Omental fat pad (tissue), 4 donors: ENCODE results near the gene RPS15. TPM values are rescaled to one million over a fixed set of nuclear protein-coding genes. Genes with fewer than 3 reads are reported as not detected.
"Not testable (repeated sequence)": the region's sequence is repeated elsewhere in the genome, so short reads cannot be mapped to it uniquely, and the experiment has no call there.

Source experiments
- ATAC-seq: fragments of 150-250 bp; one replicate; pipeline ENCODE4 v1.9.1; 2016; ENCODE audit warnings: mild to moderate bottlenecking, moderate library complexity; ENCODE audit not compliant: low FRiP score
- DNase-seq: peaks from one replicate; pipeline ENCODE4 v3.0.0-alpha.2; 2019; ENCODE audit warnings: low spot score
- CTCF ChIP-seq, 3 donors: fragments of 450-650 bp; IDR thresholded peaks; one replicate each; pipeline ENCODE4 v1.5.1; 2016 to 2017; ENCODE audit warnings: antibody characterized with exemption in 3 of 3, mild to moderate bottlenecking in 3 of 3, moderate library complexity in 2 of 3
- total RNA-seq, 4 donors: library from RNA; depleted of rRNA; stranded (reverse); fragments of >200 nt; gene quantifications; one replicate each; pipeline ENCODE4 v1.1.0, GENCODE V29; 2016

Gene RPS15
- total RNA-seq, 4 donors from 2014 or later = 2,522 to 3,708 (median 2,994) TPM

GRCh38 chr19:1438933-1439354, 748 bp downstream of the RPS15 start:
- no peak for TF ChIP-seq CTCF (IDR thresholded peaks at IDR 0.05)
- DNase-seq = no peak
- ATAC-seq = peak; percentile 18

- not testable (repeated sequence) for DNase-seq, ATAC-seq
Measured at GRCh38 chr19:1439525-1440417, 1.6 kb downstream of the RPS15 start.

GRCh38 chr19:1440418-1440801, 2.2 kb downstream of the RPS15 start:
- TF ChIP-seq CTCF (IDR thresholded peaks at IDR 0.05) = no peak
- DNase-seq = no peak
- no peak for ATAC-seq

GRCh38 chr19:1441022-1441426, 2.8 kb downstream of the RPS15 start:
- TF ChIP-seq CTCF (IDR thresholded peaks at IDR 0.05) = no peak
- ATAC-seq = no peak
- DNase-seq = no peak

GRCh38 chr19:1441677-1442438, 3.7 kb downstream of the RPS15 start:
- DNase-seq (no peak), ATAC-seq (no peak)
- TF ChIP-seq CTCF (IDR thresholded peaks at IDR 0.05) = no peak

GRCh38 chr19:1445185-1445931, 7.2 kb downstream of the RPS15 start:
- ATAC-seq = peak; percentile 83
- DNase-seq = peak; percentile 54
- peak in 2 of 3 donors; percentile 54 to 58 for TF ChIP-seq CTCF (IDR thresholded peaks at IDR 0.05)
